HG02870 (cell line): ENCODE data around the gene WDR19.
"Not testable (repeated sequence)": the region's sequence is repeated elsewhere in the genome, so short reads cannot be mapped to it uniquely, and the experiment has no call there.

Experiments
- ATAC-seq: cut with Tn5 transposase; IDR thresholded peaks from one replicate; pipeline ENCODE4 v1.9.1; 2021; ENCODE audit warnings: mild to moderate bottlenecking, moderate library complexity; ENCODE audit not compliant: unreplicated experiment

The WDR19 gene

GRCh38 chr4:39181905-39182638 lies at the start of gene WDR19:
WDR19 (plus strand) TSS chr4:39182529; CDS start chr4:39182558, 29 bp downstream.
- peak; percentile 99 for ATAC-seq

GRCh38 chr4:39133623-39134022 lies 48.7 kb upstream of the WDR19 start:
- ATAC-seq, result no peak

GRCh38 chr4:39134683-39135306 lies 47.5 kb upstream of the WDR19 start:
- no peak for ATAC-seq

GRCh38 chr4:39138227-39138626 lies 44.1 kb upstream of the WDR19 start:
- not testable (repeated sequence) for ATAC-seq

GRCh38 chr4:39146211-39146610 lies 36.1 kb upstream of the WDR19 start:
- ATAC-seq, result no peak

- ATAC-seq, result no peak
These were observed 28.3 kb upstream of the WDR19 start for GRCh38 chr4:39154009-39154408.

GRCh38 chr4:39157520-39157919 lies 24.8 kb upstream of the WDR19 start:
- no peak for ATAC-seq

- ATAC-seq, result no peak
These were observed 16.2 kb upstream of the WDR19 start for GRCh38 chr4:39166177-39166576.

GRCh38 chr4:39166669-39167068 lies 15.7 kb upstream of the WDR19 start:
- ATAC-seq, result no peak

- ATAC-seq, result no peak
These were observed 12.9 kb upstream of the WDR19 start for GRCh38 chr4:39169426-39169825.

- ATAC-seq, result no peak
These were observed 12.0 kb upstream of the WDR19 start for GRCh38 chr4:39170301-39170700.

GRCh38 chr4:39178706-39179105 lies 3.6 kb upstream of the WDR19 start:
- ATAC-seq, result no peak

- ATAC-seq, result no peak
These were observed 2.6 kb upstream of the WDR19 start for GRCh38 chr4:39179681-39180080.

GRCh38 chr4:39180629-39181028 lies 1.7 kb upstream of the WDR19 start:
- not testable (repeated sequence) for ATAC-seq

GRCh38 chr4:39181520-39181904 lies 817 bp upstream of the WDR19 start:
- no peak for ATAC-seq

GRCh38 chr4:39201963-39202362 lies 19.6 kb downstream of the WDR19 start:
- ATAC-seq, result no peak

GRCh38 chr4:39204543-39204942 lies 22.2 kb downstream of the WDR19 start:
- ATAC-seq, result no peak

- no peak for ATAC-seq
These were observed 22.7 kb downstream of the WDR19 start for GRCh38 chr4:39205000-39205399.

- ATAC-seq, result no peak
These were observed 23.1 kb downstream of the WDR19 start for GRCh38 chr4:39205476-39205875.

GRCh38 chr4:39227906-39228305 lies 45.6 kb downstream of the WDR19 start:
- no peak for ATAC-seq

GRCh38 chr4:39228377-39228776 lies 46.0 kb downstream of the WDR19 start:
- no peak for ATAC-seq

GRCh38 chr4:39230462-39230861 lies 48.1 kb downstream of the WDR19 start:
- no peak for ATAC-seq

- no peak for ATAC-seq
These were observed 49.3 kb downstream of the WDR19 start for GRCh38 chr4:39231660-39232059.
